ENCODE results near the gene RASGRP3.

The RASGRP3 gene

DNA sequence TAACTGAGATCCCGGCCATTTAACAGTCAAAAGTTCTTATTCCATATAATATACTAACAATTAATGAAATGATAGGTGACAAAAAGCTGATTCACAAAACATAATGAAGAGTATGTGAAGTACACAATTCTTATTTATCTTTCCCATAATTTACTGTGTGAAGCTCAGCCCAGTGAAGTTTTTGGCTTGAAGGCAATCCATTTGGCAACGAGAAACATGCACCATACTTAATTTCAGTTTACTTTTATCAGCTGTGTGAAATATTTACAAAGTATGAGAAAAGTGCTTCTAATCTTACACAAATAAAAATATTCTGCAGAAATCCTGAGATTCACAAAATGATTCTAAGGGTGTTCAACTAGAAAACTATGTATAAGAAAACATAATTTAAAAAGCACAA, 110.3 kb downstream of the RASGRP3 start:
- H3K36me3 ChIP-seq (ENCODE audit: control insufficient read depth, insufficient read depth, low read length), result peaks cover 60% of the 10 kb centered on the region

DNA sequence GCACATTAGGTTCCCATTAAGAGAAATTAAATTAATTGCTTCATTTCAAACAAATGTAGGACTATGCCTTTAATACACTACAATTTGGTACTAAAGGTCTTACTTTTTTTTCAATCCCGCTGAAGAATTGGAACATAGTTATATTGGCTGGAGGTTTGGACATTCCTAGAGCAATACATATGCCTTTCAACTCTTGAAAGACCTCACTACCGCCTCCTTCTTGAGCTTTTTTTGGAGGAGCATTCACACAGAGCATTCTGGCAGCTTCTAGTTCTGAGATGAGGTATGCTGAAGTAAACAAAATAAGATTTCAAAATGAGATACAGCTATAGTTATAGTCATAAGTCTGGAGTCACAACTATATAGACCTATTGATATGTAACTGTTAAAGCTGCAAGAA, 111.8 kb downstream of the RASGRP3 start:
- peaks cover 74% of the 10 kb centered on the region for H3K36me3 ChIP-seq (ENCODE audit: control insufficient read depth, insufficient read depth, low read length)

More for the DNA sequence above, 110.3 kb downstream of the RASGRP3 start:
- Histone ChIP-seq H3K4me1 (ENCODE audit: control insufficient read depth, insufficient read depth, low read length) (peaks cover 23% of the 10 kb centered on the region), H3K4me3 (ENCODE audit: low read depth, low read length) (no peak overlapping the region), H3K27me3 (ENCODE audit: control insufficient read depth, insufficient read depth, low read length) (no peaks in the 10 kb centered on the region), H3K9ac (ENCODE audit: low read length) (no peak overlapping the region), H3K27ac (ENCODE audit: low read depth, low read length) (no peak overlapping the region), H3K9me3 (ENCODE audit: control insufficient read depth, insufficient read depth, low read depth, low read length) (no peaks in the 10 kb centered on the region)

DNA sequence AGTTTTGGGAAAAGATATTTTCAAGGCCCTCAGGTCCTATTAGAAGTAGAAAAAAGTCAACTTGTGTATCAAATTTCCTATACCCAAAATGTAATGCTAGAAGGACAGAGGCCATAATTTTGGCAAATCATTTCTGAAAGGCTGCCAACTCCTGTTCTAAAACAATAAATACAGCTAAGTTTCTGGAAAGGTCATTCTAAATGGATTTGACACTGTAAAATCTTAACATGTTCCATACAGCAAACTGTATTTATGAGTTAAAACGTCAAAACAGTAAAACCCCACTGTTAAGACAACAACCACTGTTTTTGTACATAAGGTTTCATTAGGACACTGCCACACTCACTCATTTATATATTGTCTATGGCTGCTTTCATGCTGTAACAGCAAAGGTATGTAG, 113.0 kb downstream of the RASGRP3 start:
- peaks cover 84% of the 10 kb centered on the region for H3K36me3 ChIP-seq (ENCODE audit: control insufficient read depth, insufficient read depth, low read length)
- no peak overlapping the region for H3K4me3 ChIP-seq (ENCODE audit: low read depth, low read length)
- H3K9me3 ChIP-seq (ENCODE audit: control insufficient read depth, insufficient read depth, low read depth, low read length), result no peaks in the 10 kb centered on the region
- H3K27ac ChIP-seq (ENCODE audit: low read depth, low read length), result no peak overlapping the region
- no peak overlapping the region for H3K9ac ChIP-seq (ENCODE audit: low read length)
- H3K27me3 ChIP-seq (ENCODE audit: control insufficient read depth, insufficient read depth, low read length), result no peaks in the 10 kb centered on the region
- H3K4me1 ChIP-seq (ENCODE audit: control insufficient read depth, insufficient read depth, low read length), result no peaks in the 10 kb centered on the region

More for the DNA sequence above, 111.8 kb downstream of the RASGRP3 start:
- H3K9ac ChIP-seq (ENCODE audit: low read length), result no peak overlapping the region
- no peak overlapping the region for H3K27ac ChIP-seq (ENCODE audit: low read depth, low read length)
- H3K4me3 ChIP-seq (ENCODE audit: low read depth, low read length), result no peak overlapping the region
- no peaks in the 10 kb centered on the region for H3K9me3 ChIP-seq (ENCODE audit: control insufficient read depth, insufficient read depth, low read depth, low read length)
- no peaks in the 10 kb centered on the region for H3K27me3 ChIP-seq (ENCODE audit: control insufficient read depth, insufficient read depth, low read length)
- H3K4me1 ChIP-seq (ENCODE audit: control insufficient read depth, insufficient read depth, low read length), result peaks cover 10% of the 10 kb centered on the region

DNA sequence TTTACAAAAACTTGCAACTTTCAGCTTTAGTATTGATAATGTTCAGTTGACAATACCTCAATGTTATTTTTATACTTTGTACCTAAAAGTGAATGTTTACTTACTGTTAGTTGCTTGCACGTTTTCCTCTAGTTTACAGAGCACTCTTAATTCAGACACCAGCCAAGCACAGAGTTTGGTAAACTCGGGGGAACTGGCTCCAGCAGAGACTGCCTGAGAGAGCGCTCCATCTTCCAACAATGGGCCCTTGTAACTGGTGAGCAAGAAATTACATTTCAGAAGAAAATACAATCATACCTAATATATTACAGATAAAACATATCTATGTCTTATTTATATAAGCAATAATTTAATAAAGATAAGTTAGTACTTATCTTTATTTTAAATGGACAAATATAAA, 118.9 kb downstream of the RASGRP3 start:
- Histone ChIP-seq H3K27me3 (ENCODE audit: control insufficient read depth, insufficient read depth, low read length) (no peaks in the 10 kb centered on the region), H3K9ac (ENCODE audit: low read length) (no peak overlapping the region), H3K4me3 (ENCODE audit: low read depth, low read length) (no peak overlapping the region), H3K9me3 (ENCODE audit: control insufficient read depth, insufficient read depth, low read depth, low read length) (no peaks in the 10 kb centered on the region), H3K4me1 (ENCODE audit: control insufficient read depth, insufficient read depth, low read length) (0 out of 2 replicates have a peak, but pooled peaks cover 4% of the 10 kb centered on the region), H3K36me3 (ENCODE audit: control insufficient read depth, insufficient read depth, low read length) (peaks cover 43% of the 10 kb centered on the region), H3K27ac (ENCODE audit: low read depth, low read length) (no peak overlapping the region)

DNA sequence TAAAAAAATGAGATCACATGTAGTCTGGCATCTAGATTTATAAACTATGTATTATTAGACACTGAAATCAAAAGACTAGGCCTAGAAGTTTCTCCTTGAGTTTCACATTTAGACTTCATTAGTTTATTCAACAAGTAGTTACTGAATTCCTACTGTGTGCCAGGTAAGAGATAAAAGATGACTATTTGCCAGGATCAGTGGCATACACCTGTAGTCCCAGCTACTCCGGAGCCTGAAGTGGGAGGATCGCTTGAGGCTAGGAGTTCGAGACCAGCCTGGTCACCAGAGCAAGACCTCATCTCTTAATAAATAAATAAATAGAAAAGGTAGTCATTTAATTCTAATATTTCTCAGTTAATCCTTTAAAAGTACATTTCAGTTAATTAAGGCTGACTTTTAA, 120.6 kb downstream of the RASGRP3 start:
- no peaks in the 10 kb centered on the region for H3K27me3 ChIP-seq (ENCODE audit: control insufficient read depth, insufficient read depth, low read length)
- no peaks in the 10 kb centered on the region for H3K9me3 ChIP-seq (ENCODE audit: control insufficient read depth, insufficient read depth, low read depth, low read length)
- H3K36me3 ChIP-seq (ENCODE audit: control insufficient read depth, insufficient read depth, low read length), result peaks cover 28% of the 10 kb centered on the region
- peaks cover 6% of the 10 kb centered on the region for H3K4me1 ChIP-seq (ENCODE audit: control insufficient read depth, insufficient read depth, low read length)
- no peak overlapping the region; the same call in 1 of the 2 replicates for H3K4me3 ChIP-seq (ENCODE audit: low read depth, low read length)
- H3K9ac ChIP-seq (ENCODE audit: low read length), result no peak overlapping the region
- no peak overlapping the region for H3K27ac ChIP-seq (ENCODE audit: low read depth, low read length)

DNA sequence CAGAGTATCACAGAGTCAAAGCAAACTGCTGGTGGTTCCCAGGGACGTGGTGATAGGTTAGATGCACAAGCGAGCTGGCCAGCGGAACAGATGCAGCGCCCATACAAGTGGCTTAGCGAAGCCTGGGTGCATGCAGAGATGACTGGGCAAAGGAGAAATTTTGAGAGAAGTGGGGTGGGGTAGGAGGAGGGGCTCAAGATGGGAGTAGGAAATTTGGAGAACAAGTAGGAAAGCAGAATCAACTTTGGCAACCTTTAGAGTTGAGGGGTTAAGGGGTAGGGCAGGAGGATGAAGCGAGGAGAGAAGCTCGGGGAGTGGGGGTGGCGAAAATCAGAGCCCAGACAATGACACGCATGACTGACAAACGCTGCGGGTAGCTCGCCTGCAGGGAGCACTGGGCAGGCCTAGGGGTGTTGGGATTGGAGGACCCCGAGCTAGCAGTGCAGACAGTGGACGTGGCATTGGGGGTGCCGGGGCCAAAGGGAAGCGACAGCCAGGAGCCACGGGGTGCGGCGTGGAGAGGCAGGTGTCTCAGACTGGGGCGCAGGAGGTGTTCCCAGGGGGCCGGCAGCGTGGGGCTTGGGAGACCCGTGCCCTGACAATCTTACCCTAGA, 122.2 kb downstream of the RASGRP3 start:
- H3K9me3 ChIP-seq (ENCODE audit: control insufficient read depth, insufficient read depth, low read depth, low read length), result no peaks in the 10 kb centered on the region
- H3K27me3 ChIP-seq (ENCODE audit: control insufficient read depth, insufficient read depth, low read length), result no peaks in the 10 kb centered on the region
- peaks cover 17% of the 10 kb centered on the region for H3K4me1 ChIP-seq (ENCODE audit: control insufficient read depth, insufficient read depth, low read length)
- peak overlapping the region; percentile 93 for H3K4me3 ChIP-seq (ENCODE audit: low read depth, low read length)
- H3K36me3 ChIP-seq (ENCODE audit: control insufficient read depth, insufficient read depth, low read length), result peaks cover 13% of the 10 kb centered on the region
- peak overlapping the region; percentile 75 for H3K9ac ChIP-seq (ENCODE audit: low read length)
- H3K27ac ChIP-seq (ENCODE audit: low read depth, low read length), result no peak overlapping the region; the same call in 1 of the 2 replicates

DNA sequence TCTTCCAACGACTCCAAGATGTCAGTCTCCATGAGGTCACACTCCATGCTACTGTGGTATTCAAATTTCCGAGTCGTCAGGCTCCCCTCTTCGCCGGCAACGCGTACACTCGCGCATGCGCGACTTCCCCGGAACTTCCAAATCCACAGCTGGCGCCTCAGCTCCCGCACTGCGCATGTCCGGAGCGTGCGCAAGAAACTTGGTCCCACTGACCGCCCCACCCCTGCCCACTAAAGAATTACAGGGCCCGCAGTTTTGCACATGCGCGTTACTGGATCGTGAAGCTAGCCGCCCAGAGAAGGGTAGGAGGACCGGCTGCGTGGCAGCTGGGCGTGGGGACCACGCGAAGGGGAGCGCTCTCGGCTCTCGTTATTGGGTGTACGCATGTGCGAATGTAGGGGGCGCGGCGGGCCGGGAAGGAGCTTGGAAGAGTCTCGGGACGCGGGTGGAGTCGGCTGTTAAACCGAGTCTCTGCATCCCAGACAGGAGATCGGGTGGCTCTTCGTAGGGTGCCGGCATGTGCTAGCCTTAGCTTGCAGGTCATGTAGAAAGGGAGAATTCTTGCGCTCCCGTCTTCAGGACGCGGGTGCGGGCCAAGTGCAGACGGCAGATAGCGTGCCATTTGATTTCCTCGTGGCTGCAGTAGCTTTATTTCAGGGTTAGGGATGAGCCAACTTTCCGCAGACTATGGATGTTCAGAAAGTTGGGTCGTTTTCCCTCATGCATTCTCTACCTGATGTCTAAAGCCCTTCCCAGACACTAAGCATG, 122.9 kb downstream of the RASGRP3 start, which contains the start of gene FAM98A:
Gene FAM98A, minus strand, starts transcription at position 125 of the 768 bp plus-strand sequence. Its CDS starts 78 bp downstream, at position 47.
- no peaks in the 10 kb centered on the region for H3K9me3 ChIP-seq (ENCODE audit: control insufficient read depth, insufficient read depth, low read depth, low read length)

DNA sequence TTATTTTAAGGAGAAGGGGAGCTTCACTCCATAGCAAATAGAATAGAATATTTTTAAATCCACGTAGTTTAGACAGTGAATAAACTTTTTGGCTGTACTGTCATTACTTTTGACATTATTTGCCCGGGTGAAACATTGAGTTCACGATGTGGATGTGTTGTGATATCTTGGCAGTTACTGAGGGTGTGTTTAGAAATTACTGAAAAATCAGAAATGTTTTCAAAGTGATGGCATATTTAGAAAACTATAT, 123.4 kb downstream of the RASGRP3 start:
- H3K4me3 ChIP-seq (ENCODE audit: low read depth, low read length), result peak overlapping the region; percentile 93
- peaks cover 4% of the 10 kb centered on the region; the same call in 1 of the 2 replicates for H3K36me3 ChIP-seq (ENCODE audit: control insufficient read depth, insufficient read depth, low read length)
- H3K9me3 ChIP-seq (ENCODE audit: control insufficient read depth, insufficient read depth, low read depth, low read length), result no peaks in the 10 kb centered on the region
- H3K9ac ChIP-seq (ENCODE audit: low read length), result peak overlapping the region; percentile 56
- H3K27ac ChIP-seq (ENCODE audit: low read depth, low read length), result no peak overlapping the region
- H3K4me1 ChIP-seq (ENCODE audit: control insufficient read depth, insufficient read depth, low read length), result peaks cover 26% of the 10 kb centered on the region
- H3K27me3 ChIP-seq (ENCODE audit: control insufficient read depth, insufficient read depth, low read length), result no peaks in the 10 kb centered on the region

More for the DNA sequence above, 122.9 kb downstream of the RASGRP3 start, which contains the start of gene FAM98A:
- Histone ChIP-seq H3K4me1 (ENCODE audit: control insufficient read depth, insufficient read depth, low read length) (peaks cover 22% of the 10 kb centered on the region), H3K4me3 (ENCODE audit: low read depth, low read length) (peak within 1 kb of the TSS; percentile 93), H3K9ac (ENCODE audit: low read length) (peak within 1 kb of the TSS; percentile 75), H3K36me3 (ENCODE audit: control insufficient read depth, insufficient read depth, low read length) (peaks cover 7% of the 10 kb centered on the region; the same call in 1 of the 2 replicates), H3K27me3 (ENCODE audit: control insufficient read depth, insufficient read depth, low read length) (no peaks in the 10 kb centered on the region), H3K27ac (ENCODE audit: low read depth, low read length) (peak within 1 kb of the TSS; percentile 8; the same call in 1 of the 2 replicates)

DNA sequence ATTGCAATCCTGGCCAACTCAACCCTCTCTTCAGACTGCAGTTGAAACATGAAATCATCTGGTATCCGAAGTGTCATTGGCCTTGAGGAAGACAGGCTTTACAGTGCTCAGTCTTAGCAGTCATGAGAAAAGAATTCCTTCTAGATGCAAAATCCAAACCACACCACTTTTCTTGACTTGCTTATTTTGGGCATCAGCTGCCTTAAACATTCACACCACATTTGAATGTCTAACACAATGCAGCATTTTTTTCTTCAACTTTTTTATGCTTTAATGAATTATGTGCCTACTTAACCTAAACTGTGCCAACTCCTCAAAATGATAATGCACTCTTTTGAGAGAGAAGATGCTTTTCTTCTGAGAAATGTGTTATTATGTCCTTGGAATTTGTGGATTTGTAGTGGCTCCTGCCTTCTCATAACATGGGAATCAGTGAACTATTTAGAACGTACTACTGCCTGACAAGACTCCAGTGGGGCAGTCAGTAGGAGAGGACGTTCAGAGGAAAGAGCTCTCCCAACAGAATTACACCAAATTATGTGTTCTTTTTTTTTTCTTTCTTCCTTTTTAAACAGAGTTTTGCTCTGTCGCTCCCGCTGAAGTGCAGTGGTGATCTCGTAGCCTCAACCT, 125.9 kb downstream of the RASGRP3 start:
- no peaks in the 10 kb centered on the region for H3K27me3 ChIP-seq (ENCODE audit: control insufficient read depth, insufficient read depth, low read length)
- peaks cover 38% of the 10 kb centered on the region for H3K4me1 ChIP-seq (ENCODE audit: control insufficient read depth, insufficient read depth, low read length)
- H3K9me3 ChIP-seq (ENCODE audit: control insufficient read depth, insufficient read depth, low read depth, low read length), result no peaks in the 10 kb centered on the region
- no peak overlapping the region for H3K27ac ChIP-seq (ENCODE audit: low read depth, low read length)
- H3K4me3 ChIP-seq (ENCODE audit: low read depth, low read length), result no peak overlapping the region
- no peak overlapping the region for H3K9ac ChIP-seq (ENCODE audit: low read length)
- H3K36me3 ChIP-seq (ENCODE audit: control insufficient read depth, insufficient read depth, low read length), result no peaks in the 10 kb centered on the region

DNA sequence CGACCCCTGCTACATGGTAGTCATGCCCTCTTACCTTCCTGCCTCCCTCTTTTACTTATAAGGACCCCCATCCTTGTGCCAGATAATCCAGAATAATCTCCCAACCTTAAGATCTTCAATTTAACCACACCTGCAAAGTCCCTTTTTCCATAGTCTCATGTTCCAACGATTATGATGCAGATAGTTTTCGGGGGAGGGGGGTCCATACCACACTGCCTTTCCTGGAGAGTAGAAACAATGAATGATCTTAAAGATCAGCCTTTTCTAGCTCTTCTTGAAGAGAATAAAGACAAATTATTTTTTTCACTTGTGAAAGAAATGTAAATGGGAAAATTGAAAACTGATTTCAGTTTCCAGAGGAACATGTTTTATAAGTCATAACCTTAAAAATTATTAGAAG, 127.0 kb downstream of the RASGRP3 start:
- Histone ChIP-seq H3K4me1 (ENCODE audit: control insufficient read depth, insufficient read depth, low read length) (peaks cover 43% of the 10 kb centered on the region), H3K4me3 (ENCODE audit: low read depth, low read length) (no peak overlapping the region), H3K9ac (ENCODE audit: low read length) (no peak overlapping the region)

DNA sequence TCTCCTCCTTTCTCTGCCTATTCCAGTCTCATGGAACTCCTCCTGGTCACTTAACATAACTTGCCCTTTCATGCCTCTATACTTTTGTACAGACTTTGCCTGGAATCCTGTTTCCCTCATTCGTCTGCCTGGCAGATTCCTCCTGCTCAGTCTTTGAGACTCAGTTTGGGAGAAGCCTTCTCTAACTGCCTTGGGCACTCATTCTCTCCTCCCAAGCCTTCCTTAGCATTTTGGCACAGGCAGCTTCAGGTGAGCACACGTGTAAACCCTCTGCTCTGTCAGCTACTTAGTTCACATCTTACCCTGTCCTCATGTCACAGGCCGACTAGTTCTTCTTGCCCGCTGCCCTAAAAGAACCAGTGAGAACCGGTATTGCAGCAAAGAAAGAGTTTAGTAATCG, 128.6 kb downstream of the RASGRP3 start:
- Histone ChIP-seq H3K27me3 (ENCODE audit: control insufficient read depth, insufficient read depth, low read length) (no peaks in the 10 kb centered on the region), H3K27ac (ENCODE audit: low read depth, low read length) (no peak overlapping the region), H3K9ac (ENCODE audit: low read length) (no peak overlapping the region), H3K36me3 (ENCODE audit: control insufficient read depth, insufficient read depth, low read length) (peaks cover 5% of the 10 kb centered on the region; the same call in 1 of the 2 replicates), H3K4me1 (ENCODE audit: control insufficient read depth, insufficient read depth, low read length) (peaks cover 47% of the 10 kb centered on the region), H3K9me3 (ENCODE audit: control insufficient read depth, insufficient read depth, low read depth, low read length) (peaks cover 11% of the 10 kb centered on the region), H3K4me3 (ENCODE audit: low read depth, low read length) (no peak overlapping the region)

More for the DNA sequence above, 127.0 kb downstream of the RASGRP3 start:
- Histone ChIP-seq H3K27ac (ENCODE audit: low read depth, low read length) (no peak overlapping the region), H3K36me3 (ENCODE audit: control insufficient read depth, insufficient read depth, low read length) (no peaks in the 10 kb centered on the region), H3K27me3 (ENCODE audit: control insufficient read depth, insufficient read depth, low read length) (no peaks in the 10 kb centered on the region), H3K9me3 (ENCODE audit: control insufficient read depth, insufficient read depth, low read depth, low read length) (no peaks in the 10 kb centered on the region)
